ENCODE results near the gene CATSPER4. TPM values are rescaled to one million over a fixed set of nuclear protein-coding genes. Genes with fewer than 3 reads are reported as not detected.

The CATSPER4 gene
- total RNA-seq (not detected), total RNA-seq (0 to 0.14 (median 0) reads per million in 29 experiments)
- not detected for total RNA-seq (2013)

DNA sequence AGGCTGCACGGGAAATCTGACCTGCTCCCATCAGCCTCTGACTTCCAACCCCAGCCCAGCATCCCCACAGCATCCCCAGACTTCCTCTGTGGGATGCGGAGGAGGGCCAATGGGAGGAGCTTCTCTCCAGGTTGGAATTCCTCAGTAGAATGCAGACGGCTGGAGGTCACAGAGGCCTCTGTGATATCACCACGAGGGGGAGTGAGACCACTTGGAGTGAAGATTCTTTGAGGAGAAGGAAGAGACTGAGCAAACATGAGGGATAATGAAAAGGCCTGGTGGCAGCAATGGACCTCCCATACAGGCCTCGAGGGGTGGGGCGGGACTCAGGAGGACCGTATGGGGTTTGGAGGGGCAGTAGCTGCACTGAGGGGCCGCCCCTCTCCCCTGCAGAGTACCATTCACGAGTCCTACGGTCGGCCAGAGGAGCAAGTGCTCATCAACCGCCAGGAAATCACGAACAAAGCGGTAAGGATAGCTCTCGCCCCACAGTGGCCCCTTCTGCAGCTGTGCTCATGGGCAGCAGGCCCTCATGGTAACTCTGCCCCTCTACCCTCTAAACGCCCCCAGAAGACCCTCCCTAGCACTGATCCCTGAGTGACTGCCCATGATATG, at the start of gene CATSPER4:
Gene CATSPER4 (plus strand): TSS at position 230 of the 615 bp plus-strand sequence. CDS start 26 bp downstream, at position 256.
- CTCF ChIA-PET, result interaction anchor here in 1 of 2 donors (0.6 kb wide), 1 partner anchor 130 kb away, joined by 4 read pairs; no protein-coding TSS in a partner anchor
- H3K4me3 ChIP-seq (ENCODE audit: control insufficient read depth in 1 of 2, extremely low read depth in 1 of 2, low read length in 1 of 2), result no peak within 1 kb of the TSS
- Mint-ChIP-seq H3K36me3 (no peaks in the 10 kb centered on the region), H3K4me3 (no peak within 1 kb of the TSS), H3K4me1 (peaks cover 0 to 15% (median 10%) of the 10 kb centered on the region in 3 donors), H3K9me3 (no peaks in the 10 kb centered on the region), H3K27ac (no peak within 1 kb of the TSS), H3K27me3 (peaks cover 0 to 2% of the 10 kb centered on the region in 2 donors)
- WGBS (ENCODE audit: insufficient coverage), result 76% methylated on average over 11 of the region's 16 CpGs
- peaks cover 0 to 7% of the 10 kb centered on the region in 2 experiments for H3K4me1 ChIP-seq (ENCODE audit: control insufficient read depth in 1 of 2, extremely low read depth in 1 of 2, insufficient read depth in 2 of 2, low read length in 2 of 2)
- H3K27me3 ChIP-seq (replicated peaks in 1 of 2; ENCODE audit: control insufficient read depth in 2 of 2, extremely low read depth in 1 of 2, insufficient read depth in 2 of 2, low read length in 1 of 2), result peaks cover 0 to 2% of the 10 kb centered on the region in 2 experiments
- H3K9me3 ChIP-seq, result no peaks in the 10 kb centered on the region
- ATAC-seq (replicated peaks in 1 of 4) (peak in 2 of 4 experiments; percentile 46 to 53), DNase-seq (peak in 3 of 35 experiments; percentile 7 to 39 (median 10))
- POLR2A ChIA-PET, result no interaction called here
- peaks cover 0 to 2% of the 10 kb centered on the region in 2 donors for H3K36me3 ChIP-seq (ENCODE audit: control insufficient read depth in 2 of 2, extremely low read depth in 1 of 2, insufficient read depth in 1 of 2, low read length in 1 of 2)
- no peak within 1 kb of the TSS for H3K27ac ChIP-seq (ENCODE audit: low read length)

DNA sequence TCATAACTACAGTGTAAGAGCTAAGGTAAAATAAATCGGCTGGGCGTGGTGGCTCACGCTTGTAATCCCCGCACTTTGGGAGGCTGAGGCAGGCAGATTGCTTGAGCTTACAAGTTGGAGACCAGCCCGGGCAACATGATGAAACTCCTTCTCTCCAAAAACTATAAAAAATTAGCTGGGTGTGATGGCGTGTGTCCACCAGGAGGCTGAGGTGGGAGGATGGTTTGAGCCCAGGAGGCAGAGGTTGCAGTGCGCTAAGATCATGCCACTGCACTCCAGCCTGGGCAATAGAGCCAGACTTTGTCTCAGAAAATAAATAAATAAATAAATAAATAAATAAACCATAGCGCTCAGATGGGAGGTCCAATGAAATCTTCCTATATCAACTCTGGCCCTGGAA, 48.2 kb upstream of the CATSPER4 start:
- Mint-ChIP-seq H3K27ac (no peak overlapping the region), H3K36me3 (no peaks in the 10 kb centered on the region), H3K9me3 (no peaks in the 10 kb centered on the region), H3K4me1 (peaks cover 12 to 21% (median 18%) of the 10 kb centered on the region in 3 donors), H3K4me3 (no peak overlapping the region), H3K27me3 (peaks cover 3 to 5% of the 10 kb centered on the region in 2 donors)
- Histone ChIP-seq H3K36me3 (ENCODE audit: control insufficient read depth in 2 of 2, extremely low read depth in 1 of 2, insufficient read depth in 1 of 2, low read length in 1 of 2) (no peaks in the 10 kb centered on the region), H3K4me1 (ENCODE audit: control insufficient read depth in 1 of 2, extremely low read depth in 1 of 2, insufficient read depth in 2 of 2, low read length in 2 of 2) (peaks cover 3 to 5% of the 10 kb centered on the region in 2 experiments), H3K4me3 (ENCODE audit: control insufficient read depth in 1 of 2, extremely low read depth in 1 of 2, low read length in 1 of 2) (no peak overlapping the region), H3K27me3 (replicated peaks in 1 of 2; ENCODE audit: control insufficient read depth in 2 of 2, extremely low read depth in 1 of 2, insufficient read depth in 2 of 2, low read length in 1 of 2) (peaks cover 0 to 12% of the 10 kb centered on the region in 2 experiments), H3K9me3 (no peaks in the 10 kb centered on the region), H3K27ac (ENCODE audit: low read length) (no peak overlapping the region)
- CTCF ChIA-PET, result interaction anchor here (0.7 to 4.0 kb wide), 5 partner anchors 12 to 18 kb away, joined by 3 to 43 read pairs (median 6); no protein-coding TSS in a partner anchor
- no CpG with 5 or more reads among the region's 8 CpGs for WGBS (ENCODE audit: insufficient coverage)
- POLR2A ChIA-PET, result interaction anchor here (0.7 kb wide), 3 partner anchors 14 to 24 kb away, joined by 3 to 5 read pairs (median 4); no protein-coding TSS in a partner anchor
- ATAC-seq (replicated peaks in 1 of 4) (no peak), DNase-seq (no peak)

DNA sequence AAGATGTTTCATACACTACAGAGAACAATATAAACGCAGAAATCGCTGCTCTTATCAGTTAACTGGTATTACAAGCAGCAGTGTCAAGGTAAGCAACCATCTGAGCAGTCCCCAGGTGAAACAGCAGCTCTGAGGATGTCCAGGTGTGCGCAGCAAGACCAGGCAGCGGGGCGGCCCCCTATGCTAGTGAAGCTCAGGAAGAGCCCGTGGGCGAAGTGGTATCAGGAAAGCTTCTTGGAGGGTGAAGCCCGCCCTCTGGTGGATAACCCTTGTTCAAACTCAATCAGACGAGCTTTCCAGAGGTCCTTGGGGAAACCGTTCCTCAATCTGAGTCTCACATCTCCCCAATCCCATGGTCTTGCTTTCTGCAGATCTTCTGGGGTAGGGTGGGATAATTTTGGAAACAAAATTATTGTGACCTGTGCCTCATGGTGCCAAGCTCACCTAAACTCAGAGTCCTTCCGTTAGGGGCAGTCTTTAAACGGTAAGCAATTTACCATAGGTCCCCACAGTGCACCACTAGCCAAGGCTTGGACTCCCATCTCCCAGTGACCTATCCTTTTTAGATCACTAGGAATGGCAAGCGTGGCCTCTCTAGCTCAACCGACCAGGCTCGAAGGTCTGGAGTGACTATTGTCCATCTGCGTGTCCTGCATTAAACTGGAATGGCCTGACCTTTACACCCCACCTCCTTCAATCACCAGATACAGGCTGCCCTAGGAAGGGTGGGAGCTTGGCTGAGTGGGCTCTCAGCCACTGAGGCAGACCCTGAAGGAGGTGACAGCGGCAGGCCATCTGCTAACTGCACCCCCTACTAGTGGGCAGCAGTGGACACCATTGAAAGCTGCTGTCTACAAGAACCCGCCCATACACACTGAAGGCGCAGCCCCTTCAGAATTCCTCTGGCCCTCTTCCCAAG, 45.1 kb upstream of the CATSPER4 start:
- H3K27ac Mint-ChIP-seq, result peak overlapping the region in 1 of 2 donors; percentile 61

DNA sequence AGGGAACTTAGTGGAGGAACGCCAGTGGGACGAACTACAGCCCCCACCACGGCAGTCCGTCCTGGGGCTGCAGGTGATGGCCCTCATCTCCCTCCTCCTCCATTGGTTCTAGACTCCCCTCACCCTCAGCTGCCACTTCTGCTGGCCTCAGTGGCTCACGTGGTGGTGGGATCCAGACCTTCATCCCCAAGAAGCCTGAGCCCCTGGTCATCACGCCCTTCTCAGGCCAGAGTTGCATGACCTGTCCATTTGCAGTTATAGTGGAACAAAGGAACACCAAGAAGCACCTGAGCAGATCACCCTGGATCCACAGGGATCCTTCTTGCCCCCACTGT, 44.5 kb upstream of the CATSPER4 start:
- no peak overlapping the region for H3K27ac Mint-ChIP-seq
- CTCF ChIA-PET, result interaction anchor here (0.9 to 3.5 kb wide), 7 partner anchors 12 to 88 kb away, joined by 3 to 59 read pairs (median 7); partner anchors contain the start of gene CEP85 (in 1 of the 2)
- POLR2A ChIA-PET, result no interaction called here
- no peak overlapping the region for H3K4me3 ChIP-seq (ENCODE audit: control insufficient read depth in 1 of 2, extremely low read depth in 1 of 2, low read length in 1 of 2)
- peaks cover 4 to 14% of the 10 kb centered on the region in 2 donors for H3K27me3 Mint-ChIP-seq
- H3K27me3 ChIP-seq (replicated peaks in 1 of 2; ENCODE audit: control insufficient read depth in 2 of 2, extremely low read depth in 1 of 2, insufficient read depth in 2 of 2, low read length in 1 of 2), result peaks cover 0 to 21% of the 10 kb centered on the region in 2 experiments
- H3K36me3 ChIP-seq (ENCODE audit: control insufficient read depth in 2 of 2, extremely low read depth in 1 of 2, insufficient read depth in 1 of 2, low read length in 1 of 2), result no peaks in the 10 kb centered on the region
- no peaks in the 10 kb centered on the region for H3K9me3 Mint-ChIP-seq
- ATAC-seq (replicated peaks in 1 of 4), result no peak
- peaks cover 6 to 7% (median 6%) of the 10 kb centered on the region in 3 donors for H3K4me1 Mint-ChIP-seq
- no peak for DNase-seq
- H3K9me3 ChIP-seq, result no peaks in the 10 kb centered on the region
- 48% methylated on average over 5 of the region's 6 CpGs for WGBS (ENCODE audit: insufficient coverage)
- peaks cover 0 to 3% of the 10 kb centered on the region in 2 experiments for H3K4me1 ChIP-seq (ENCODE audit: control insufficient read depth in 1 of 2, extremely low read depth in 1 of 2, insufficient read depth in 2 of 2, low read length in 2 of 2)
- H3K4me3 Mint-ChIP-seq, result no peak overlapping the region
- H3K36me3 Mint-ChIP-seq, result no peaks in the 10 kb centered on the region
- H3K27ac ChIP-seq (ENCODE audit: low read length), result no peak overlapping the region

More for the DNA sequence above, 45.1 kb upstream of the CATSPER4 start:
- DNase-seq (peak; percentile 28 to 88 (median 65)), ATAC-seq (replicated peaks in 1 of 4) (peak; percentile 81 to 96 (median 88))
- Histone ChIP-seq H3K4me3 (ENCODE audit: control insufficient read depth in 1 of 2, extremely low read depth in 1 of 2, low read length in 1 of 2) (no peak overlapping the region), H3K36me3 (ENCODE audit: control insufficient read depth in 2 of 2, extremely low read depth in 1 of 2, insufficient read depth in 1 of 2, low read length in 1 of 2) (no peaks in the 10 kb centered on the region), H3K9me3 (no peaks in the 10 kb centered on the region), H3K27me3 (replicated peaks in 1 of 2; ENCODE audit: control insufficient read depth in 2 of 2, extremely low read depth in 1 of 2, insufficient read depth in 2 of 2, low read length in 1 of 2) (peaks cover 0 to 21% of the 10 kb centered on the region in 2 experiments), H3K27ac (ENCODE audit: low read length) (no peak overlapping the region), H3K4me1 (ENCODE audit: control insufficient read depth in 1 of 2, extremely low read depth in 1 of 2, insufficient read depth in 2 of 2, low read length in 2 of 2) (peaks cover 0 to 3% of the 10 kb centered on the region in 2 experiments)
- no peak overlapping the region for H3K4me3 Mint-ChIP-seq
- H3K27me3 Mint-ChIP-seq, result peaks cover 4 to 14% of the 10 kb centered on the region in 2 donors
- POLR2A ChIA-PET, result interaction anchor here in 1 of 2 donors (0.8 kb wide), 1 partner anchor 42 kb away, joined by 7 read pairs; no protein-coding TSS in a partner anchor
- H3K4me1 Mint-ChIP-seq, result peaks cover 6 to 7% (median 6%) of the 10 kb centered on the region in 3 donors
- WGBS (ENCODE audit: insufficient coverage), result 40% methylated on average over 8 of the region's 19 CpGs
- no peaks in the 10 kb centered on the region for H3K9me3 Mint-ChIP-seq
- CTCF ChIA-PET, result interaction anchor here (0.5 to 4.0 kb wide), 18 partner anchors 10 to 93 kb away, joined by 3 to 59 read pairs (median 5); partner anchors contain the start of genes C1orf232 (in 1 of the 2), CEP85 (in 1 of the 2) and ZNF593 (in 1 of the 2)
- no peaks in the 10 kb centered on the region for H3K36me3 Mint-ChIP-seq

DNA sequence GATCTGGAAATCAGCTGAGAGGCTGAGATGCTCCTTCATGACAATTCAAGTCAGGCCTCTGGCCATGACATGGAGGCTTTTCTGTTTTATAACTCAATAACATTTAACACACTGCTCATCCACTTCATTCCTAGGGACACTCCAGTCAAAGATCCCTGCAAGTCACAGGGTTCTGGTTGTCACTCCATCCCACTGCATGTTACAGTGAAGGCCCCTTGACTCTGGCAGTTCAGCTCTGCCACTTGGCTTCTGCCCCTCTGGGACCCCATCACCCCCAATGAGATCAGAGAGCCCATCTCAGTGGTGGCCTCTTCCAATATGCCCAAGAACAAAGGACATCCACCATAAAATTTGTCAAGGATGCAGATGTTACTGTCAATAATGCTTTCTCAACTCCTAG, 41.5 kb upstream of the CATSPER4 start:
- POLR2A ChIA-PET, result no interaction called here
- H3K4me3 ChIP-seq (ENCODE audit: control insufficient read depth in 1 of 2, extremely low read depth in 1 of 2, low read length in 1 of 2), result no peak overlapping the region
- no peak overlapping the region for H3K27ac ChIP-seq (ENCODE audit: low read length)
- H3K27me3 ChIP-seq (replicated peaks in 1 of 2; ENCODE audit: control insufficient read depth in 2 of 2, extremely low read depth in 1 of 2, insufficient read depth in 2 of 2, low read length in 1 of 2), result peaks cover 0 to 21% of the 10 kb centered on the region in 2 experiments
- no peaks in the 10 kb centered on the region for H3K9me3 Mint-ChIP-seq
- H3K36me3 Mint-ChIP-seq, result no peaks in the 10 kb centered on the region
- H3K9me3 ChIP-seq, result no peaks in the 10 kb centered on the region
- no peak overlapping the region for H3K27ac Mint-ChIP-seq
- CTCF ChIA-PET, result no interaction called here
- H3K4me1 ChIP-seq (ENCODE audit: control insufficient read depth in 1 of 2, extremely low read depth in 1 of 2, insufficient read depth in 2 of 2, low read length in 2 of 2), result peaks cover 0 to 3% of the 10 kb centered on the region in 2 experiments
- no peak for DNase-seq
- H3K4me1 Mint-ChIP-seq, result peaks cover 6 to 7% (median 6%) of the 10 kb centered on the region in 3 donors
- H3K4me3 Mint-ChIP-seq, result no peak overlapping the region
- no peak for ATAC-seq (replicated peaks in 1 of 4)
- peaks cover 7 to 15% of the 10 kb centered on the region in 2 donors for H3K27me3 Mint-ChIP-seq
- no peaks in the 10 kb centered on the region for H3K36me3 ChIP-seq (ENCODE audit: control insufficient read depth in 2 of 2, extremely low read depth in 1 of 2, insufficient read depth in 1 of 2, low read length in 1 of 2)
